SH-SY5Y (cell line): ENCODE data around the gene RAB40B.

Experiments used
- GATA2 ChIP-seq: IDR thresholded peaks from 2 replicates; pipeline ENCODE4 v1.6.1; 2011; ENCODE audit warnings: mild to moderate bottlenecking, low read depth, low read length
- GATA3 ChIP-seq: IDR thresholded peaks from 2 replicates; pipeline ENCODE4 v1.6.1; 2011; ENCODE audit warnings: low read depth, mild to moderate bottlenecking, low read length, moderate library complexity

RAB40B gene

GRCh38 chr17:82642022-82642421, 56.5 kb downstream of the RAB40B start:
- TF ChIP-seq GATA2 = no peak

- TF ChIP-seq GATA2 (no peak), GATA3 (no peak)
Observed at GRCh38 chr17:82640036-82640435, 58.5 kb downstream of the RAB40B start.

GRCh38 chr17:82639628-82640027, 58.9 kb downstream of the RAB40B start:
- TF ChIP-seq GATA3 (no peak), GATA2 (no peak)

- TF ChIP-seq GATA3 (no peak), GATA2 (no peak)
Observed at GRCh38 chr17:82638183-82638773, 60.2 kb downstream of the RAB40B start.

GRCh38 chr17:82636626-82637598, 61.6 kb downstream of the RAB40B start:
- TF ChIP-seq GATA3 (no peak), GATA2 (no peak)

GRCh38 chr17:82633343-82633742, 65.2 kb downstream of the RAB40B start:
- TF ChIP-seq GATA3 (no peak), GATA2 (no peak)

- TF ChIP-seq GATA3 = no peak
- no peak for TF ChIP-seq GATA2
Observed at GRCh38 chr17:82632451-82632850, 66.0 kb downstream of the RAB40B start.

- TF ChIP-seq GATA3 = no peak
- TF ChIP-seq GATA2 = no peak
Observed at GRCh38 chr17:82631544-82631943, 67.0 kb downstream of the RAB40B start.

GRCh38 chr17:82630212-82630611, 68.3 kb downstream of the RAB40B start:
- no peak for TF ChIP-seq GATA2
- no peak for TF ChIP-seq GATA3

- TF ChIP-seq GATA2 (no peak), GATA3 (no peak)
Observed at GRCh38 chr17:82629748-82630147, 68.8 kb downstream of the RAB40B start.

GRCh38 chr17:82627405-82627804, 71.1 kb downstream of the RAB40B start:
- TF ChIP-seq GATA2 (no peak), GATA3 (no peak)

- TF ChIP-seq GATA2 = no peak
- TF ChIP-seq GATA3 = no peak
Observed at GRCh38 chr17:82623707-82624106, 74.8 kb downstream of the RAB40B start.

- TF ChIP-seq GATA3 = no peak
- no peak for TF ChIP-seq GATA2
Observed at GRCh38 chr17:82619641-82620040, 78.9 kb downstream of the RAB40B start.

- TF ChIP-seq GATA3 = no peak
- no peak for TF ChIP-seq GATA2
Observed at GRCh38 chr17:82619211-82619610, 79.3 kb downstream of the RAB40B start.

GRCh38 chr17:82616021-82616711, 82.3 kb downstream of the RAB40B start:
- TF ChIP-seq GATA2 (no peak), GATA3 (no peak)
